NCI-H1436 treated with DMSO at 0.1 percent for 48 hours (cell line): ENCODE data around the gene GRIK4.
"Not testable (repeated sequence)": the region's sequence is repeated elsewhere in the genome, so short reads cannot be mapped to it uniquely, and the experiment has no call there.

Source experiments
- DNase-seq: peaks from one replicate; lab custom pipeline; 2025; lab: John Stamatoyannopoulos, UW

GRIK4 gene

DNA sequence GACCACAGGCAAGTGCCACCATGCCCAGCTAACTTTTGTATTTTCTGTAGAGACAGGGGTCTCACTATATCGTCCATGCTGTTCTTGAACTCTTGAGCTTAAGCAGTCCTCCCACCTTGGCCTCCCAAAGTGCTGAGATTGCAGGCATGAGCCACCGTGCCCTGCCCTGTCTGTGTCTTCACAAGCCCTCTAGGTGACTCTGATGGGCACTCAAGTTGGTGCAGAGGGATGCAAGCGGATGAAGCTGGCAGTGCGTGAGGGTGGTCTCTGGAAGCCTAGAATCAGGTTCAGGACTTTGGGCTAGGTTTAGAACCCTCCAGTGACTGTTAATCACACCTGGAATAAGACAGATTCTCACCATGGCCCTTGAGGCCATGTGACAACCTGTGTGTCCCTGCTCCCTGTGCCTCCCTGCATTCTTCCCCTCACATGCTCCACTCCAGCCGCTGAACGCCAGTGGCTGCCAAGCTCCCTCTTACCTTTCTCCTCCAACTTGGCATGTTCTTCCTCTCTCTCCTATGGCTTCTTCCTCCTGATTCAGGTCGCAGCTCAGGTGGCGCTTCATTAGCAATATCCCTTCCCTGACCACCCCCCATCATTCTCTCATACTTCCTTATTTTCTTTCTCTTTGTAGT, 270.1 kb downstream of the GRIK4 start:
- no peak for DNase-seq

DNA sequence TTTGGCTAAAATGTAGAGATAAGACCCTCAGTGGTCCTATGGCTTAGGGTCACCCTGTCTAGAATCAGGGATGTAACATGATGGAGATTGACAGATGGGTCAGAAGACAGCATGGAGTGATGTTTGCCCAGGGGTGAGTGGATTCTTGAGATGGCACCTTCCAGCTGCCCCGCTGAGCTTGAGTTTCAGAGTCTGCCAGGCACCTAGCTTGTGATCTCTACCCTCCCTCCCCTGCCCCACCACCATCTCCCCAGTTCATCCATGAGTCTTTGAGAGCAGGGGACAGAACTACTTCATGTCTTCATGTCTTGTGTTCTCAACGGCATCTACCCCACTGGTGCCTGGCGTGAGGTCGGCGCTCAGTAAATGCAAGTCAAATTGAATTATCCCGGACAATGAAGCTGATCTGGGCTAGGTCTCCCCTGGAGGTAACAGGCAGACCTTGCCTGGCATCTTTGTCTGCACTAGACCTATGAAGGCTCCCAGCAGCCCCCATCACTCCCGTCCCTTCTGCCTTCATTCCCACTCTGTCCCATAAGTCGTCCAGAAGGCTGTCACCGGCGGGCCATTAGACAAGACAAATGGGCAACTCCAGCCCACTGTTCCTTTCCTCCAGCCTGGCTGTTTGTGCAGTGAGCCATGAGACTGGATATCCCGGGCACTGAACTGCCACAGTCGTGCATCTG, 273.2 kb downstream of the GRIK4 start:
- DNase-seq = no peak

DNA sequence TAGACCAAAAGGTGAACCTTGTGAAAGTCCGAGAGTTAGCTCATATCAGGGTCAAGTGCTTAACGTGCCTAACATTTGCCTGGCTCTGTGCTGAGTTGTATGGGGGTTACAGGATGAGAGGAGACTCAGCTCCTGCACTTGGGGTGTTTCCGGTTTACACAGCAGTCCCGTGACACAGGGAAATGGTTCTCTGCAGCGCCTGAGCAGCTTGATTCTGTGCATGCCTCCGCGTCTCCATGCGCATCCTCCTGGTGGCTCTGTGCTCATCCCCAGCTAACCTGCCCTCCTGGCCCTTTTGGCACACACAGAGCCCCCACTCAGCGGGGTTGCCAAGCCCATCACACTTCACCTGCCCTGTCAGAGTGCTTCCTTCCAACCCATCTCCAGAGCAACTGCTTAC, 274.0 kb downstream of the GRIK4 start:
- DNase-seq = no peak

DNA sequence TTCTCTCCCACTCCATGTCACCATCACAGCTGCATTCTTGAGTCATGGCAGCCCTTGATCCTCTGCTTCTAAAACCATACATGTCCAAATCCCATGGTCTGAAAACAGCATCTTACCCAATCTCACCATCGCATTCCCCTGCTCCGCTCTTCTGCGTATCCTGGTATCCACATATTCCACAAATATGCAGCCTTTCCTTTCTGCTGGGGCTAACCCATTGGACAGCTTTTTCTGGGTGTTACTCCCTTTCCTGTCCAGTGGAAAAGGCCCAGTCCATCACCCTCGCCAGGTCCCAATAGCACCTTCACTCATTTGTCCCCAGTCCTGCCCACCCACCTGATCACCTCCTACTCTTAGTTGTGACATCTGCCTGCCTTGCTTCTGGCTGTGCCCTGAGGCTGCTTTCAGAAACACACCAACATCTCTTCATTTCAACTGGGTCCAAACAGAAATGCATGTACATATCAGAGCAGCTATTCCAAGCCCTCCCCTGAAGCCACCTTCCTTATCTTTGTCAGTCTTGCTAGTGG, 274.7 kb downstream of the GRIK4 start:
- DNase-seq = no peak

DNA sequence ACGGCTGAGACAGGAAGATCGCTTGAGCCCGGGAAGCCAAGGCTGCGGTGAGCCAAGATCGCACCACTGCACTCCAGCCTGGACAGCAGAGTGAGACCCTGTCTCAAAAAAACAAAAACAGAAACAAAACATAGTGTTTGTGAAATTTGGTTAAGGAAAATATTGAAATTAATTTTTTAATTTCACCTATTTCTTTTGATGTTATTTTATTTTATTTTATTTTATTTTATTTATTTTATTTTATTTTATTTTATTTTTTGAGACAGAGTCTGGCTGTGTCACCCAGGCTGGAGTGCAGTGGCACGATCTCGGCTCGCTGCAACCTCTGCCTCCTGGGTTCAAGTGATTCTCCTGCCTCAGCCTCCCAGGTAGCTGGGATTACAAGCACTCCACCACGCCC, 275.7 kb downstream of the GRIK4 start:
- not testable (repeated sequence) for DNase-seq

DNA sequence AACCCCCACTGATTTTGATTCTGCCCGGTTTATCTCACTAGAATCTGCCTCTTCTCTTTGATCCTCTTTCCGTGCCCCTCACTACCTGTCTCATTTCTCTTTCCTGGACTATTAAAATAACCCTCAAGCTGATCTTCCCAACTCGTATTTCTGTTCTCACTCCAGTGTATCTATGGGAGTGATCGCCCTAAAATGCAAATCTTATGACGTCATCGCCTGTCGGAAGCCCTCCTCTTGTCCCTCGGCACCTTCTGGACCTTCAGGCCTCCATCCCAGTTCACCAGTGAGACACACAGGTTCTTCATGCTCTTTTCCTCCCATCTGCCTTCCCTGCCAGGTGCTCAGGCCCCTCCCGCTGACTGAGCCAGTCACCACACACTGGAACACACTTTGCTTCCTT, 277.8 kb downstream of the GRIK4 start:
- DNase-seq = no peak

DNA sequence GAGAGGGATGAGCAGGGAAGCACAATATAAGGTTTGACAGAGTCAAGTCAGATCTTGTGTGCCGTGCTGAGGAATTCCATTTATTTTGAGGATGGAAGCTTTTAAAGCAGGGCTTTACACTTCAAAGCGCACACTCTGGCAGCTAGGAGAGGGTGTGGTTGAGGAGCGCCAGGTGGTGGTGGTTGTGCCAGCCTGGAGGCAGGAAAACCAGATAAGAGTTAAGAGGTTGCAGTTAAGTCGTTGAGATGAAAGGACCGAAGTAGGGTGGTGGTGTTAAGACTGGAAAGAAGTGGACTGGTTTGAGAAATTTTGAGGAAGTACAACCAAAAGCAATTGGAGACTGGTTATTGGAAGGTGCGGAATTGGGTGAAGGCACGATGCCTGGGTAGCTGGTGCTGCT, 280.8 kb downstream of the GRIK4 start:
- DNase-seq = no peak

DNA sequence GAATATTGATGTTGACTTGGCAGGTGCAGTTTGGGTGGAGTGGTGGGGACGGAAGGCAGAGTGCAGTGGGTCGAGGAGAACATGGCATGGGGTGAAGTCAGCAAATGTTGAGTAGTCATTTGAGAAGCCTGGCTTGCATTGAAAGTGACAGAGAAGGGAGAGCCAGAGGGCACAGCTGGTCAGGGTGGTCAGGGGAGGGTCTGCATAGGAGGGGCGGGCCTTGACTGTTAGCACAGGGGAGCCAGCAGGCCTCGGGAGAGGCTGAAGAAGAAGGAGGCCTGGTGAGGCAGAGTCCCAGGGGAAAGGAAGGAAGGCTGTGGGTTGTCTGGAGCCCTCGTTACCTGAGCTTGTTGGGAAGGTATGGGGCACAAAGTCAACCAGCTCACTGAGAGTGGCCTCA, 281.6 kb downstream of the GRIK4 start:
- DNase-seq = no peak

DNA sequence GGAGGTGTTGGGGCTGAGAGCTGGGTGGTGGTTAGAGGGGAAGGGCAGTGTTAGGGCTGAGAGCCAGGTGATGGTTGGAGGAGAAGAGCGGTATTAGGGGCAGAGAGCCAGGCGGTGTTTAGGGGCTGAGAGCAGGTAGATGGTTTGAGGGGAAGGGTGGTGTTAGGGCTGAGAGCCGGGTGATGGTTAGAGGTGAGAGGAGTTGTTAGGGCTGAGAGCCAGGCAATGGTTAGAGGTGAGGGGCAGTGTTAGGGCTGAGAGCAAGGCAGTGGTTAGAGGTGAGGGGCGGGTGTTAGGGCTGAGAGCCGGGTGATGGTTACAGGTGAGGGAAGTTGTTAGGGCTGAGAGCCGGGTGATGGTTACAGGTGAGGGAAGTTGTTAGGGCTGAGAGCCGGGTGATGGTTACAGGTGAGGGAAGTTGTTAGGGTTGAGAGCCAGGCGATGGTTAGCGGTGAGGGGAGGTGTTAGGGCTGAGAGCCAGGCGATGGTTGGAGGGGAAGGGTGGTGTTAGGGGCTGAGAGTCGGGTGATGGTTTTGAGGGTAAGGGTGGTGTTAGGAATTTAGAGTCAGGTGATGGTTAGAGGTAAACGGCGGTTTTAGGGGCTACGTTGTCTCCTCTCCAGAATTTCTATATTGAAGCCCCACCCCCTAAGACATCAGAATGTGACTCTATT, 282.4 kb downstream of the GRIK4 start:
- DNase-seq = no peak

DNA sequence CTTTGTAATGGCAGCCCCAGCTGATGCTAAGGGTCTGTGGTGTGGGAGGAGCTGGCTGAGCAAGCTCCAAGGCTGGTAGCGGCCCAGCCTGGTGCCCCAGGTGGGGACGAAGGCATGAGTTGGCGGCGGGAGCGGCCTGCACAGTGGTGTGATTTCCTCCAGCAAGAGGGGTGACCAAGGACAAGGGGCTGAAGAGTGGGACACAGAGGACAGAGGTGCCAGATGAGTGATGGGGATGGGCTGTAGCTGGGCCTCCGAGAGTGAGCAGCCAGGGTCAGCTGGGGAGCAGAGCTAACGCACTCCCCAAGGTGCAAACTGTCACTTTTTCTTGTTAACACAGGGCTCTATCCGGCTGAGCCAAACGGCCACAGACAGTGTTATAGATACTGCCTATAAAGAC, 283.2 kb downstream of the GRIK4 start:
- no peak for DNase-seq

DNA sequence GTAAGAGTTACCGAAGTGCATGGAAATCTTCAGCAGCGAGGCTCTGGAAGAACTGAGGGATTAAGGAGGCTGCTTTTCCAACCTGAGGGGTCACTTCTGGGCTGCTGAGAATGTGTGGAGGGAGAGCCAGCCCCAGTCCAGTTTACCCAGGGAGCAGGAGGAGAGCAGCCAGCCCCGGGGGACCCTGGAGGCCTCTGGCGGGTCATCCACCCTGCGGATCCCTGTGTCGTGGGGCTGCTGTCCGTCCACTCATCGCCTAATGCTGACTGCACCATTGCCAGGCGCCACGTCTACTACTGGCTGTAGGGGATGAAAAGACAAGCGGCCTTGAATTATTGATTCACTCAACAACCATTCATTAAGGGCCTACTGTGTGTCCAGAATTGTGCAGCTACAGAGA, 283.6 kb downstream of the GRIK4 start:
- DNase-seq = no peak

DNA sequence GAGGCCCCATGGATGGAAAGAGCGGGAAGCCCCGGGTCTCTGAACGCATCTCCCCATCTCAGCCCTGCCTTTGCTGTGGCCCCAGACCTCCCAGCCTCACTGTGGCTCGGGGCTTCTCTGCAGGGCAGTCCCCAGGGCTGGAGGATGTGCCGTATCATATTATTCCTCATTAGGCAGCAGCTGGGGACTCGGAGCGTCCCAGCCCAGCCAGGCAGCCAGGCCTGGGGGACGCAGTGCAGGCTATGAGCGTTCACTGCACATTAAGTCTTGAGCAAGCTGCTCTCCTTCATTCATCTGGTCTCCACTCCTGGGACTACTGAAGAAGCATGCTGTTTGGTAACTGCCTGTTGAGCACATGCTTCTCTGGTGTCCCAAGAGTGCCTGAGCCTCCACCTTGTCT, 285.6 kb downstream of the GRIK4 start:
- DNase-seq = no peak

DNA sequence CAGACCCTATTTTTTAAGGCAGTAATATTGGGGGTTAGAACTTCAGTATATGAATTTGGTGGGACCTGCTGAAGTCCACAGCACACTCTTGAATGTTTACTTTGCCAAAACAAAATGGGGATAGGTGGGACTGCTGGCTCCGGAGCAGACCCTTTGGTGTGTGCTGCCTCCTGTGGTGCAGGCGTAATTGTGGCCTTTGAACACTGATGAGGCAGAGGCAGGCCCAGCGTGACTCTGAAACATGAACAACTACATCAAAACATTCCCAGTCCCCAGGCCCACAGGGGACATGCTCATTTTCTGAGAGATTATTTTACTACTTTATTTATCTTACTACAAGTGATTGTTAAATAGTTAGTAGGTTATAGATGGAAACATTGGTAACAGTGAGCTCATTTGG, 287.3 kb downstream of the GRIK4 start:
- no peak for DNase-seq

DNA sequence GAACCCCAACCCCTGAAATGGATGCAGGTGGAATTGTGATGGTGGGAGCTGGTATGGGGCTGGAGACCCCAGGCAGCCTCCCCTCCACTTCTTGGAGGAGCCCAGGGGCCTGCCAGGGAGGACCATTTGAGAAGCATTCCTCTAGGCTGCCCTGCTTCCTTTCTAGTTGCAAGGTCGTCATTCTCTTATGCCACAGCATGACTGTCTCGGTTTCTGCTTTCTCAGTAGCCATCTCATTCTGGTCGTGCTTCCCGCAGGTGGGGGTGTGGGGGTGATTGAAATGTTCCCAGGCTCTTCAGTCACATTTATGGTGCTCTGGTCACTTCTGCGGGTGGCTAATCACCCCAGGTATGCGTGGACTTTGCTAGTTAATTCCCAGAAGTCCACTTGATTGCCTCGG, 288.7 kb downstream of the GRIK4 start:
- DNase-seq = no peak

DNA sequence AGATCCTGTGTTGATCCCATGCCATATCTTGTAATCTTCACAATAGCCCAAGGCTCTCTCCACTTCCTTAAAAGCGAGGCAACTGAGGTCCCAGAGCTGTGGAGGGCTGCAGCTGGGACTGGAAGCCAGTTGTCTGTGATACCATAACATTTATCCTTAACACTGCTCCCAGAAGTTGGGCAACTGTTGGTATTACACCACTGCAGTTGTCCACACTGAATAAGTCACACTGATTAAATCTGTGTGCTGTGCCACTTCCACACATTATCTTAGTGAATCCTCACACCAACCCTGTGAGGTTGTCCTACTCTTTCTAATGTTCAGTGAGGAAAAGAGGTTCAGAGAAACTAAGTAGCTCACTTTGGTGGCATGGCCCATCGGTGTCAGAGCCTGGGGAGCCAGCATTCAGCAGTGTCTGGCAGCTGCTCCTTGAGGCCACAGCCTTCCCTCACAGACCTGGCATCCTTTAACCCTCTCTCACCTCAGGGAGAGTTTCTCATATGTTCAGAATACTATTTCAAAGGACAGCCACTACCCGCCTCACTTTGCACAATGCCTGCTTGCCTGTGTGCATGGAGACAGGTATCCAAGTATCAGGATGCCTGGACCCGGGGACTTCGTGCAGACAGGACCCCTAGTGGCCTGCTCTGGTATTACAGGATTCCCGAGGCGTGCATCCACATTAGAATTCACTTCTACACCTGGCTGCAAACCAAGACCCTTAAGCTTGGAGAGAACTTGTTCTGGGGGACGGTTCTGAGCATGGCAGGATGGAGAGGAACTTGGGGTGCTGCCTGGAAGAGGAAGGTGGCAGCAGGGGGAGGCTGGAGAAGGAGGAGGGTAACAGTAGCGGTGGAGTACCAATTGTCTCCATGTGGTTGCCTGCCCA, 290.5 kb downstream of the GRIK4 start:
- no peak for DNase-seq

DNA sequence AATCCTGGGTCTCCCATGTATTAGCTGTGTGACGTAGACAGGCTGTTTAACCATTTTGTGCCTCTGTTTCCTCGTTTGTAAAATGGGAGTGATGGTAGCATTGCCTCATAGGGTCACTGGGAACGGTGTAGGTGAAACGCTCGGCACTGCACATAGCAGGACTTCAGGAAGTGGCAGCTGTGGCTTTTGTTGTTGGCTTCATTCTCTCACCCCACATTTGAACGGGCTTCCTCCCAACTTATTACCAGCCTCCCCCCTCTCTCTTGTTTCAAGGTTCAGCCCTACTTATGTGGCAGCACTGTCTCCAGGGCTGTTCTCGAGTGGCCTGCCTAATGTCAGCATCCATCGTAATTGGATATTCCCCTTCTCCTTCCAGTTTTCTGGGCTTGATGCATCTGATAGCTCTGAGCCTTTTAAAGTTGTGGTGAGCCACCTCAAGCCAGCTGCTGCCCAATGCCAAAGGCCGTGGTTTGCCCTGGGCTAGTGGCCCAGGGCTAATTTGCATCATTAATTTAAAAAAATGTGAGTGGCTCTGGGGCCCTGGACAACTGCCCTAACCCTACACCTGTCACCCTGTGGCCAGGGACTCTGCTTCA, 294.5 kb downstream of the GRIK4 start:
- DNase-seq = no peak

DNA sequence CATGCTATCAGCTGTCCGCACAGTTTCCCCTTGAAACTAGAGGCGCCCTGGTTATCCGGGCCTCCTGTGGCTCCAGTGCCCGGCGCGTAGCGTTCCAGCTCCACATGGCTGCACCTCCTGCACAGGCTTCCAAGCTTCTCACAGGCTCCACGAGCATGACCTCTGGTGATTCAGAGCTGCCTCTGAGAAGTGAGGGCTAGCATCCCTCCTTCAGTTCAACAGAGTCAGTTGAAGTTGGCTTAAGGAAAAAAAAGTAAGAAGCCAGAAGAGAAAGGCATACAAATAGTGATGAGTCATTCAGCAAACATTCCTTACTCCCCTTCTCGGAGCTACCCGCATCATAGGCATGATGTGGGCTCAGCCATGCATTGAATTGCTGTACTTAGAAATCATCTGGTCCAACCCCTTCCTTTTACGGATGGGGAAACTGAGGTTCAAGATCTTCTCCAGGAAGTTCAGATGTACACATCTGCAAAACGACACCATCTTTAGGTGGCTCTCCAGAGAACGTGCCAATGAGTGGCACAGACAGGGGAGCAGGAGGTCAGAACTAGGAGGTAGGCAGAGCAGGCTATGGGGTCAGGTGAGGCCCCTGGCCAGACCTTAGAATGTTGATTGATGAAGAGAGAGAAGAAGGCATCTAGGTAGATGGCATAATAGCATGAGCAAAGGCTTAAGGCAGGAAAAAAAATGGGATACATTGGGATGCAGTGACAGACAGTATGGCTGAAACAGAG, 296.0 kb downstream of the GRIK4 start:
- no peak for DNase-seq

DNA sequence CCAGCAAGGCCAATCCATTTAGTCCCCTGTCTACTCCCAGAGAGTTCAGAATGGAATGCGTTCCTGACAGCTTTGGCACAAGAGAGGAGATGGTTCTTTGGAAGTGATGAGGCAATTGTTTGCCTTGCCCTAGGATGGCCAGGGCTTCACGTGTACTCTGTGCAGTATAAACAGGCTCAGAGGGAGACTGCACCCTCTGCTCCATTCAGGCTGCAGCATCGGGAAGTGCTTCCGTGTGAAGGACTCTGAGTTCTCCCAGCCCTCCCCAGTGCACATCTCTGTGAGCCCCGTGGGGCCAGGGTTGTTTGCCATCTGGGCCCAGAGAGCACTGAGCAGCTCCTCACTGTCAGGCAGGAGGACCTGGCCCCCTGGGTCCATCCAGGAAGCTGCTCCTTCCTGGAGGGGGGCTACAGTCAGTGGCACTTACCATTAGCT, 297.1 kb downstream of the GRIK4 start:
- no peak for DNase-seq

DNA sequence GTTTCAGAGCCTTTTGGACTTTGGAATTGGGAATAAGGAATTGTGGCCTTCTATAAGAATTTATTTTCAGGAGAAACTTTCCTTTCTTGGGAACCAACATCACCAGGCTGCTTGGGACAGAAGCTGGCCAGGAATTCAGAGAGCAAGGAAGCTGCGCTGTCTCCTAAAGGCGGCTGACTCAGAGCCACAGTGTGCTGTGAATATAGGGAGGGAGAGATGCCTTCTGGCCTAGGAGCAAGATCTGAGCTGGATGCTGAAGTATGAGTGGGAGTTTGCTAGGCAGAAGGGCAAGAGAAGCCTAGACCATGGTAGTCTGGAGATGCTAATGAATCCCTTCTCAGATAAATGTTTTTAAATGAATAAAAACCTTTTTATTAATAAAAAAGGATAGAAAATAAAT, 298.7 kb downstream of the GRIK4 start:
- DNase-seq = no peak

DNA sequence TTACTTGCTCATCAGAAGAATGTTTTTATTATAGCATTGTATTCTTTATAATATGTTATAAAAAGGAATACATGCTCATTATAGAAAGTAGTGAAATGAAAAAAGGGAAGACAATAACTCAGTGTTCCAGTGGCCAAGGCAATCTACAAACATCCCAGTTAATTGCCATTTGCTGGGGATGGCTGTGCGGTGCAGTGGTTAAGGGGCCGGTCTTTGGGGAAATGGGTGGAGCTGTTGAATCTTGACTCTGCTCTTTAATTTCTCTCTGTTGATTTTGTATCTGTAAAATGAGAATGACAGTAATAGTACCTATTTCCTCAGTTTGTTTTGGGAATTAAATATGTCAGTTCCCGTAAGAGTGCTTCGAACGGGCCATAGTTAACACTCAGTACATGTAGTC, 299.7 kb downstream of the GRIK4 start:
- DNase-seq = no peak

DNA sequence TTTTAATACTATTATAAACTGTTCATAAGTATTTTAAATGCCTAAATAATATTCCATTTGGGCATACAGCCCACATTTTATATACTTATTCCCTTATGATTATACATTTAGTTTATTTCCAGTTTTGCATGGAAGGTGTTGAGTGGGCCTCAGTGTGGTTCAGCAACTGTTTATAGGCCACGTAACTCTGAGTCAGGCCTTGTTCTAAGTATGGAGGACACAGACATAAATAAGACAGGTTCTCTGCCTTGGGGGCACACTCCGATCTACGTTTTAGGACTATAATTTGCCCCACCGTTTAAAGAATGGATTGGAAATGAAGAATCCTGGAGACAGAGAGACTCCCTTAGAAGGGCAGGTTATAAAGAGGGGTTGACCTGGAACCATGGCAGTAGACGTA, 300.2 kb downstream of the GRIK4 start:
- no peak for DNase-seq
